ELF-1 (cell line): ENCODE measurements around the gene PMEPA1.

Experiments
- DNase-seq: peaks from one replicate; pipeline ENCODE4 v3.0.0-alpha.2; 2016; ENCODE audit warnings: low read depth, low spot score

PMEPA1 gene

GRCh38 chr20:57737349-57737748 lies 27.5 kb upstream of the PMEPA1 start:
- no peak for DNase-seq

DNA sequence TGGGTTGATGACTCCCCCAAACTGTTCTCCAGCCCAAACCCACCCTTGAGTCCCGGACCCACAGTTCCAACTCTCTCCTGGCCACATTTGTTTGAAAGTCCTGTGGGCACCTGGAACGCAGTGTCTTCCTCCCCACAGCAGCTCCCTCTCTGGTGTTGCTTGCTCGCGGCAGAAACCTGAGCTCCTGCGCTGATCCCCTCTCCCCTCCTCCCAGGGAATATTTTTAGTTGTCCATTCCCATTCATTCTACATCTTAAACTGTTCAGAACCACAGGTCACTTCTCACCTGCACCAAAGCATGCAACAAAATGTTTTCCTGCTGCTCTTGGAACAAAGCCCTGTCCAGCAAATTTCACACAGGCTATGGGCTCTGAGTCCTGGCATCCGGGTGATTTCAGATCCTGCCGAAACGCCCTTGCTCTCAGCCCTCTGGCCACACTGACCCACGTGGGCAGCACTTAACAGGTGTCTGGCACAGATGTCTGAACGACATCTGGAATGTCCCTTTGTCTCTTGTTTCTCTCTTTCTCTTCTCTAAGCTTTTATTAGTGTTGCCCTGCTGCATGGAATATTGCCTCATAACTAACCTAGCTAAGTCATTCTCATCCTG lies 27.0 kb upstream of the PMEPA1 start:
- no peak for DNase-seq

DNA sequence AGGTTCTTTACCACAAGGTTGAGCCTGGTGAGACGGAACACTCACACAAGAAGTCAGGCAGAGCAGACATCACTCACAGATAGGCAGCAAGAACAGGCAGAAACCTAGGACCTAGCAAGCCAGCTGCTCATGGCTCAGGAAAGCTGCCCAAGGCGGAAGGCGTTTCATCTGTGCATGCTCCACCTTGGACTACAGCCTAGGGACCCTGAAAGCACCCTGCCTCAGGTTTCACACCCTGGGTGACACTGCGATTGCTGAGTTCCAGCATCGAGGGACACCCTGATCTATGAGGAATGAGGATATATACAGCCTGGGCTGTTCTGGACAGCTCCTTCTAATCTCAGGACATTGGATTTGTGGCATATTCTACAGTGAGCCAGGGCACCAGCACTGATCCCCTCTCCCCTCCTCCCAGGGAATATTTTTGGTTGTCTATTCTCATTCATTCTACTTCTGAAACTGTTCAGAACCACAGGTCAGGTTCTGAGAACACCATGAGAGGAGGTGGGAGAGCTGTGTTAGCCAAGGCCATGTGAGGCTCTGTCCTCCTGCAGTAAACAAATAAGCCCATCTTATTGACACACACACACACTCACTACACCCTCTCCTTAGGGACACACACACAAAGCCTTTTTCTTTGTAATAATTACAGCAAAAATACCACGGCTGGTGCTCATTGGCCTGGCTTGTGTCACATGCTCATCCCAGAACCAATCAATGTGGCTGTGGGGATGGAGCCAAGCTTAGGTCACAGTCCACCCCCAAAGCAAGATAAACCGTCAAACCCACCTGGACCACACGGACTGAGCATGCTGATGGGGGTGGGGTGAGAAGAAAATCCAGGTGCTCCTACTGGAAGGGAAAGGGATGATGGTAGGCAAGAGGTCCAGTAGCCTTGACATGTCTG lies 26.3 kb upstream of the PMEPA1 start:
- no peak for DNase-seq

DNA sequence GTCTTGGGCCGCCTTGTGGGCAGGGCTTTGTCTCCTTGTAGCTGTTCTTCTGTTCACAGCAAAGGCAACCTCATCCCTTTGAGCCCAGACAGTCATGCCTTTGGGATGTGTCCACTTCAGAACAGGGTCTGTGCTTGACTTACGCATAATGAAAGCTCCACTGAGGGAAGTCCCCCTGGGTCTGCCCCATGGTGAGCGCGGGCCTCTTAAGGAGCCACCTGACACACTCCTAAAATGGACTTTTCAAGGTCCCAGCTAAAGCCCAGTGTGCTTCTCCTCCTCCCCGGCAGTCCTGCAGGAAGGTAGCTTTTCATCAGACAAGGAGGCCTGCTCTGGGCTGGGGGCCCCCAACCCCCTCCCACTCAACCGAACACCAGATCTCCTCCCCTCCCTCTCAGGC lies 24.9 kb upstream of the PMEPA1 start:
- DNase-seq, result no peak

DNA sequence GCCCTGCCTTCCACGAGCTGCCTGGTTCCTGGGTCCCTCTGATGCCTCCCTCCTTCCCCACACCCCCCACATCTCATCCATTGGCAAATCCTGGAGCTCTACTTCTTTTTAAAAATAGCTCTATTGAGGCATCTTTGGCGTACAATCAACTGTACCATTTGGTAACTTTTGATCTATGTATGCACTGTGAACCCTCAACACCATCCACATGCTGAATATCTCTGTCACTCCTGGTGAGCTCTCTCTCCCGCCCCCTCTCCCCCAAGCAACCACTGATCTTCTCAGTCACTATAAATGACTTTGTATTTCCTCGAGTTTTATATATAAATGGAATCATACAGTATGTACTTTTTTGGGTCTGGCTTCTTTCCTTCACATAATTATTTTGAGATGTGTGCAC lies 22.4 kb upstream of the PMEPA1 start:
- no peak for DNase-seq

DNA sequence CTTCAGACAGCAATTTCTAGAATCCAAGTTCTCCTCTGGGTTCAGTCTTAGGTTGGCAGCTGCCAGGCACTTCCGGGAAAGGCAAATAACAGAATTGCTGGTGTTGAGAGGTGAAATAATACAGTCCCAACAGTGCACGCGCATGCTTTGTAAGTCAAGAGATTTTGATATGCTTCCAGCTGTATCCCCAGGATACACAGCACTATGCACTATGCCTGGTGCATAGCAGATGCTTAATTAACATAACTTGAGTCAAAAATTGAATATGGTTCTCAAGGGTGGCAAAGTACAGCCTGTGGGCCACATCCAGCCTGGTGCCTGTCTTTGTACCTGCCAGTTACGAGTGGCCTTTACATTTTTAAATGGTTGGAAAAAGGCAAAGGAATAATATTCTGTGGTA lies 18.9 kb upstream of the PMEPA1 start:
- DNase-seq, result no peak

- no peak for DNase-seq
These were observed 18.0 kb upstream of the PMEPA1 start for GRCh38 chr20:57727863-57728262.

GRCh38 chr20:57725636-57726035 lies 15.8 kb upstream of the PMEPA1 start:
- DNase-seq, result no peak

- no peak for DNase-seq
These were observed 15.0 kb upstream of the PMEPA1 start for GRCh38 chr20:57724610-57725405.

DNA sequence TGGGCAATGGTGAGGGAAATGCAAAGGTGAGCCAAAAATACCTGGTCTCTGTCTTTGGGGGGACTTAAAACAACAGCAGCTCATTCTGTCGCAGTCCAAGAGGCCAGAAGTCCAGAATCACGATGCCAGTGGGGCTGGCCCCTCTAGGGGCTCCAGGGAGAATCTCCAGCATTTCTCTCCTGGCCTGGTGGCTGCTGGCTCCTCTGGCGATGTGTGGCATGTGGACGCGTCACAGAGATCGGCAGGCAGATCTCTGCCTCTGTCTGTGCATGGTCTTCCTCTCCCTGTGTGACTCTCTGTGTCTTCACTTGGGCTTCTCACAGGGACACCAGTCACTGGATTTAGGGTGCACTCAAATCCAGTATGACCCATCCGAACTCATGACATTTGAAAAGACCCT lies 14.0 kb upstream of the PMEPA1 start:
- no peak for DNase-seq

DNA sequence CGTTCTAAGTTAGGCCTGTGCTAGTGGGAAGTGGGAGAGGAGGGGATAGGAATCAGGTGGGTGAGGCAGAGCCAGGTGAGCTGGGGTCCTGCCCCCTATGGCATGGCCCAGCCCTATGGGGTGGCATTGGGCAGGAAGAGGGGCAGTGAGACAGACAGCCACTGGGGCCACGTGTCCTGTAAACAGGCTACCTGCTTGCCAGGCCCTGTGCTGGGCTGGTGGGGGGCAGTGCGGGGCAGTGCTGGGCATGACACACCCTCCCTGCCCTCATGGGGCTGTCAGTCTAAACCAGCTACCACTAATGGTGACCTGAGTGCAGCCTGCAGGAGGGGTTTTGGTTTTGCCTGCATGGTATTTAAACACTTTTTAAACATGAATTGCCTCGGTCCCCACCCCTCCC lies 10.1 kb upstream of the PMEPA1 start:
- no peak for DNase-seq

GRCh38 chr20:57718490-57719009 lies 8.7 kb upstream of the PMEPA1 start:
- DNase-seq, result peak; percentile 97

GRCh38 chr20:57717797-57718196 lies 8.0 kb upstream of the PMEPA1 start:
- DNase-seq, result no peak

- no peak for DNase-seq
These were observed 7.1 kb upstream of the PMEPA1 start for GRCh38 chr20:57716901-57717300.

DNA sequence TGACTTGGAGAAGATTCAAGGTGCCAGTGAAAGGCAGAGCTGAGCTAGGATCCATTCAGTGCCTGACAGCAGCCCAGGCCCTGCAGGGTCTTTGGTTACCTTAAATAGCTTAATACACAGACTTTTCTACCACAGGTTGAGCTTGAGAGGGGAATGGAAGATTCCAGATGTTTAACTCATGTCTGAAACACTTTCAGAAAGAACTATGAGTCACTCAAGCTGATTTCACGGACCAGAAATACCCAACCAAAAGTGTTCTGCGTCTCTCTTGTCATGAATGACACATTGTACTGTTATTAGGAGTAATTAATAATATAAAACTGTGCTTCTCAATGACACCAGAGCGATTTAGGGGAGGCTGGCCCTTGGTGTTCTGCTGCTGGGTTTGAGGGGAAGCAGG lies 6.4 kb upstream of the PMEPA1 start:
- no peak for DNase-seq

- no peak for DNase-seq
These were observed 5.6 kb upstream of the PMEPA1 start for GRCh38 chr20:57715268-57715904.

- DNase-seq, result no peak
These were observed 4.8 kb upstream of the PMEPA1 start for GRCh38 chr20:57714409-57715267.

DNA sequence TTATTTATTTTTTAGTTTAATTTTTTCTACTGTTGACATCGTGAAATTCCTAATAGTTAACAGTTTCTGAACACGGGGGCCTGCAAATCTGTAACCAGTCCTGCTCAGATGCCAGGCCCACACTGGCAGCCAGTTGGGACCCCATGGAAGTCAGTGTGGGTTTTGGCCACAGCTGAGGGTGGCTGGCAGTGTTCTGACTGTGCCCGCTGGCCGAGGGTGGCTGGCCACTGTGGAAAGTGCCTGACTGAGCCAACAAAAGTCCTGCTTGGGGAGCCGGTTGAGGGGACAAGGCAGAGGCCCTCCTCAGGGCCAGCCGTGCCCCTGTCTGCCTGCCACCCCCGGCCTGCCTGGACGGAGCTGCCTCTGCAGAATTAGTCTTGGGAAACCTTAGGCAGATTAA lies 4.1 kb upstream of the PMEPA1 start:
- no peak for DNase-seq

- no peak for DNase-seq
These were observed 3.7 kb upstream of the PMEPA1 start for GRCh38 chr20:57713505-57713903.

- DNase-seq, result no peak
These were observed 3.2 kb upstream of the PMEPA1 start for GRCh38 chr20:57712851-57713504.
